HG02943 (cell line): ENCODE measurements around the gene BGN.
A peak's percentile ranks its signal among the peaks of the same experiment; 100 is the strongest.

ENCODE experiments used
- ATAC-seq: cut with Tn5 transposase; IDR thresholded peaks from one replicate; pipeline ENCODE4 v1.9.1; 2021; ENCODE audit warnings: mild to moderate bottlenecking, low read depth, moderate library complexity; ENCODE audit not compliant: unreplicated experiment

The BGN gene

DNA sequence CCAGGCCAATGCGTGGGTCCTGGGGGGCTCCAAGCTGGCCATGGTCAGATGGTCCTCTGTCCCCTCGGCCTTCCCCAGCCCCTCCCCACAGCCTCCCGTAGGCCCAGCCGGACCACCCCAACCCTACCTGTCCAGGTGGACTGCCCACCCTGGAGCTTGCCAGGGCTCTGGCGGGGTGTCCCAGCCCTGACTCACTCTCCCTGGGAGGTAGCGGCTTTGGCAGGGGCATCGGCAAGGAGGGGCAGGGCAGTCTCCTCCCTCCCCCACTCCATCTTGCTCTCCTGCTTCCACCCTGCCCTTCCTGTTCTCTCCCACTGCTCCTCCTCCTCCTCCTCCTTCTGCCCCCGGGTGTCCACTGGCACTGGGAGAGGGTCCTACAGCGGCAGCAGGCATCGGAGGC lies 7.4 kb downstream of the BGN start:
- no peak for ATAC-seq

DNA sequence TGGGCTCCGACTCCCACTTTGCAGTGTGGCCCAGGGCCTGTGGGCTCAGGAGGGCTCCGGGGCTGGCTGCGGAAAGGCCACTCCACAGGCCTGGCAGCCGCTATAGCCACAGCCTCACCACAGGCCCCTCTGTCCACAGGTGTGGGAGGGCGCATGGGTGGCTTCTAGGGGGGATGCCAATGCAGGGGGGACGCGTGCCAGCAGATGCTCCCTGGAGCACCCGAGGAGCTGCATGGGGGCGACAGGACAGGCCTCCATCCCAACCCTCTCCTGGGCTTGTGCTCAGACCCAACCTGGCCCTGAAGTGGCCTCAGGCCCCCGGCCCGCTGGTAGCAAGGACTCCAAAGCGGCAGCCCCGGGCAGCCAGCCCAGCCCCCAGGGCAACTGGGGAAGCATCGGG lies 8.0 kb downstream of the BGN start:
- no peak for ATAC-seq

DNA sequence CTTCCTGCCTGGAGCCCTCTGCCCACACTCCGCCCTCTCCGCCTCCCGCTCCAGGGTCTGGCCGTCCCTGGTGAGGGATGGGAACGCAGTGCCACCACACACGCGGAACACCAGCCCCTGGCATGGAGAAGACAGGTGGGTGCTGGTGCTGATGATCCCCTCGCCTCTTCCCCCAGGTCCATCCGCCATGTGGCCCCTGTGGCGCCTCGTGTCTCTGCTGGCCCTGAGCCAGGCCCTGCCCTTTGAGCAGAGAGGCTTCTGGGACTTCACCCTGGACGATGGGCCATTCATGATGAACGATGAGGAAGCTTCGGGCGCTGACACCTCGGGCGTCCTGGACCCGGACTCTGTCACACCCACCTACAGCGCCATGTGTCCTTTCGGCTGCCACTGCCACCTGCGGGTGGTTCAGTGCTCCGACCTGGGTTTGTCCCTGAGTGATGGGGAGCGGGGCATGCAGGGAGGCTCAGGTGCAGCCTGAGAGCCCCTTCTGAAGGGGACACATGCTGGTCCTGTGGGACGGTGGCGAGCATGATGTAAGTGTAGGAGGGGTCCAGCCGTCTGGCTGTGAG lies 9.8 kb downstream of the BGN start:
- no peak for ATAC-seq

DNA sequence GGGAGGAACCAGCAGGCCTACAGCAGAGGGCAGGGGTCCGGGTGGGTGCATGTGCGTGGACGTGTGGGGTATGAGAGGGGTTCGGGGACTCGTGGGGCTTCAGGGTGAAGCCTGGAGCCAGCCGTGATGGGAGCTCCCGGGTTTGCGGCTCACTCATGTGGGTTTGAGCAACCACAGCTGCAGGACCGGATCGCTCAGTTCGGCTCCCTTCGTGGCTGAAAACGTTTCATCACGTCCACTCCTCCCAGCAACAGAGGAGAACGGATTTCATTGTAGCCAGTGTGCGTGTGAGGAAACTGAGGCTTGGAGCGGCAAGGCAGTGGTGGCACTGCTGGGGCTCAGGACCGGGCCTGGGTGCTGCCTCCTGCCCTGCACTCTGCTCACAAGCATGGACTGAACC lies 10.6 kb downstream of the BGN start:
- ATAC-seq = no peak

DNA sequence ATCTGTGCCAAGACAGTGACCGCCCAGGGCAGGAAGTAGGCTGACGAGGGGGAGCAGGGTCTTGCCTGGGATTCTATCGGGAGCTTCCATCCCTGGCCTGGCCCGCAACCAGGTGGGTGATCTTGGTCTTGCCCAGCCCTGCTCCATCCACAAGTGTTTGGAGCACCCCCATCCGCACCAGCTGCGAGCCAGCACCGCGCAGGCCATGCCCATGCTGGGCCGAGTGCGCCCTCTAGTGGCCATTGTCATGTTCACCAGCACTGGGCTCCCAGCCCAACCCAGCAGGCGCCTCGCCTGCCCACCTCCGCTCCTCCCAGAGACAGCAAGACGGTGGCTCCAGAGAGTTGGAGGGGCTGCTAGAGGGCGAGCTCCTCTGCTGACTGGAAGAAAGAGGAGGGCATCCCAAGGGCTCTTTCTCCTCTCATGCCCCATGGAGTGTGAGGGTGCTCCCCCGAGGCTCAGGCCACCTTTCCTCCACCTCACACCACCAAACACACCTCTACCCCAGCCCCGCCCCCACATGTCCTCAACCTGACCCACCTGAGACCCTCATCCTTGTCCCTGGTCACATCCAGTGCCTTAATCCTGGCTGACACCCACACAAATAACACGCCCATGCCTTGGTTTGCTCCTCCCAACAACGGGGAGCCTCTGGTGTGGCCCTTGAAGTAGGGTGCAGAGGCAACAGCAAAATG lies 12.9 kb downstream of the BGN start:
- peak; percentile 72 for ATAC-seq

DNA sequence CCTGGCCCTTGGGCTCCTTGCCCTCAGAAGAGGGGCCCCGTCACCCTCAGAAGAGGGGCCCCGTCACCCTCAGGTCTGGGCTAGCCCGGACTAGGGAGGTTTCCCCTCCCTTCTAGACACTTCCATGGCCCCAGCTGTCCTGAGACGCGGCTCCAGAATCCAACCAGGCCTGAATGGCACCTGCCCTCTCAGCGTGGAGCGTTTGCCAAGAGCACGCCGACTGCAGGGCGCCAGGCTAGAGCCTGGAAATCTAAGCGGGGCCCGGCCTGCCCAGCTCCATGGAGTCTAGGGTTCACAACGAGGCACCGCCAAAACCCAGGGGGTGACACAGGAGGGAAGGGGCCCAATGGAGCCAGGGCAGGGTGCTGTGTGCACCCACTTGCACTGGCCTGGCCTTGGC lies 14.8 kb downstream of the BGN start:
- no peak for ATAC-seq

DNA sequence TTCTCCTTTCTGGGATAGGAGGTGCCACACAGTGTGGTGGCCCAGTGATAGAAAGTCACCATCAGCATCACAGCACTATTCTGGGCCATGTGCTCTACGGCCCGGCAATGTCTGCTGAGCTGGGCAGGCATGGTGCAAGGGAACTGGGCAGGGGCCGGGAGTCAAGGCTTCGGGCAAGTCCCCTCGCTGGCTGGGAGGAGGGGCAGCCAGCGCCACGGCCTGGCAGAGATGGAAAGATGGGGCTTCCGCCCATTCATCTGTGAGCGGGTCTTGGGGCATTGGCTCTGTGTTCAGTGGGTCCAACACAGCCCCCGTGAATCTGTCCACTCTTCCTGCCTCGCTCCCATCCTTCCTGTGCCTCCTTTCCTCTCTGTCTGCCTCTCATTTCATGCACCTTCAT lies 15.6 kb downstream of the BGN start:
- ATAC-seq = no peak

DNA sequence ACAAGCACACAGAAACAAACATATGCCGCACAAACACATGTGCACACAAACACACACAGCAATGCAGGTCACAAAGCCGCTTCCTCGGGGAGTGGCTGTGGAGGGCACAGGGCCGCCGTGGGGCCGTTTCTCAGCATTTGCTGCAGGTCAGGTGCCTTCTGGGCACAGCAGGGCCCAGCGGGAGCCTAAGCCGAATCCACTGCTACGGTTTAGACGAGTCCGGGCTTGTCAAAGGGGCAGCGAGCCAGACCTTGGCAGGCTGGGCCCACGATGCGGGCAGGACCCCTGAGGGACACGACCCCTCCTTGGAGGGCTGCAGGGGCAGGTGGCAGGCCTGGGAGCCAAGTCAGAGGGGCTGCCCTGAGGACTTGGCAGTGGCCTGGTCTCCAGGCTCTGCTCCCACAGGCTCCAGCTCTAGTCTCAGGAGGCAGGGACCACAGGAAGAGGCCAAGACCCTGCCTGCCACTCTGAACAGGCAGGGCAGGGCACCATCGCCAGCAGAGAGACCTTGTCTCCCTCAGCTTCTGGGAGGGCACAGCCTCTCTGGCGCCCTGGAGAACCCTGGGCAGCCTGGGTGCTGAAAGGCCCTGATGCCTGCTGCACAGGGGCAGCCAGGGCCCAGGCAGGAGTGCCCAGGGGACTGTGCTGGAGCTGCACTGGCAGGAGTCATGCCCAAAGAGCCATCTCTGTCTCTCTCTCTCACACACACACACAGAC lies 17.2 kb downstream of the BGN start:
- ATAC-seq = no peak

DNA sequence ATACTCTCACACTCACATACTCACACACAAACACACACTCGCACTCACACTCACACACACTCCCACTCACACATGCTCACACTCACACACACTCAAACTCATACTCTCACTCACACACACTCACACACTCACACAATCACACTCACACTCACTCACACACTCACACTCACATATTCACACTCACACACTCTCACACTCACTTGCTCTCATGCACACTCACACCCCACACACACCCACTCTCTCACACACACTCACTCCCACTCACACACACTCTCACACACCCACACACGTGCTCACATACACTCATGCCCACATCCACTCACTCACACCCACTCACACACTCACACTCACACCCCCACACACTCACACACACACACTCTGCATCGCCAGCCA lies 17.7 kb downstream of the BGN start:
- no peak for ATAC-seq

DNA sequence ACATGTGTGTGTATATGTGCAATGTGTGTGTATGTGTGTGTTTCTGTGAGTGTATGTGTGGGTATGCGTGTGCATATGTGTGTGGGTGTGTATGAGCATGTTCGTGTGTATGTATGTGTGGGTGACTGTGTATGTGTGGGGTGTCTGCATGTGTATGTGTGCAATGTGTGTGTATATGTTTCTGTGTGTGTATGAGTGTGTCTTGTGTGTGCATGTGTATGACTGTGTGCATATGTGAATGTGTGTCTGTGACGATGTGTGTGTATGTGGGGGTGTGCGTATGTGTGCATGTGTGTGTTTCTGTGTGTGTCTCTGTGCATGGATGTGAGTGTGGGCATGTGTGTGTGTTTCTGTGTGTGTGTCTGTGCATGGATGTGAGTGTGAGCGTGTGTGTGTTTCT lies 18.5 kb downstream of the BGN start:
- no peak for ATAC-seq

DNA sequence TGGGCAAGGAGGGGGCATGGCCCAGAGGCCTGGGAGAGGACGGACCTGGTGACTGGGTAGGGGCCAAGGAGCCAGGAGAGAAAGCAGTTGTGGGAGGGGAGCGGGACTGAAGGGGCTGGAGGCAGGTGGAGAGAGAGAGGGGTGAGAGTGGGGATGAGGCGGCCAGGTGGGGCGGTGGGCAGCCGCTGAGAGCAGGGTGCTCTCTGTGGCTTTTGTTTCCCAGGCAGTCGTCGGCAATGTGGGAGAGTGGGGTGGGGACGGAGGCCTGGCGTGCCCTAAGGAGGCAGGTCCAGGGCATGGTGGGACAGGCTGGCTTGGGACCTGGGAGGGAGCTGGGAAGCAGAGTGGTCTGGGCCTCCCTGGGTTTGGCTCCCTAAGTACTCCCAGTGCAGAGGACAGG lies 19.5 kb downstream of the BGN start:
- no peak for ATAC-seq

DNA sequence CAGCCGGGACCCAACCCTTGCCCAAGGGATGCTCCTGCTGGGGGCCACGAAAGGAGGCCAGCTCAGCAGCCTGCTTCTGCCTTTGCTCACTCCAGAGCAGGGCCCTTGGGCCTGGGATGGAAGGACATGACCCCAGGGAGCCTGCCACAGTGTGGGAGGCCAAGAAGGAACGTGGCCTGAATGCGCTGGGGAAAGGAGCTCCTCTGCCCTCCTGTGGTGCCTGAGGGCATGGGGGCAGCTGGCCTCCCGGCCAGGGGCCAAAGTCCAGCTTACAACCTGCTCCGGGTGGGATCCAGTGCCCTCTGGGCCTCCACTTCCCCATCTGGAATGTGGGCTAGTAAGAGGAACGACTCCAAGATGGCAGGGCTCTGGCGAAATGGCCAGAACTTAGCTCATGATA lies 20.7 kb downstream of the BGN start:
- no peak for ATAC-seq

DNA sequence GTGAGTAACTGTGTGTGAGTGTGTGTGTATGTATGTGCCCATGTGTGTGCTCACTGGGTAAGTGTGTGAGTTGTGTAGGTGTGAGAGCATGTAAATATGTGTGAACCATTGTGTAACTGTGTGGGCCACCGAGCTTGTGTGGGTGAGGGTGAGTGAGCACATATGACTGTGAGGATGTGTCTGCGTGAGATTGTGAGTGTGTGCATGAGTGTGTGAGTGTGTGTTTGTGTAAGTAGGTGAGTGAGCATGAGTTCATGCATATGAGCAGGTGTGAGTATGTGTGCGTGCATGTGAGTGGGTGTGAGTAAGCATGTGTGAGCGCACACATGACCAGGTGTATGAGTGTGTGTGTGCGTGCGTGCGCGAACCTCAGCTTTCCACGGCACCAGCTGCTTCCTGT lies 21.3 kb downstream of the BGN start:
- no peak for ATAC-seq

DNA sequence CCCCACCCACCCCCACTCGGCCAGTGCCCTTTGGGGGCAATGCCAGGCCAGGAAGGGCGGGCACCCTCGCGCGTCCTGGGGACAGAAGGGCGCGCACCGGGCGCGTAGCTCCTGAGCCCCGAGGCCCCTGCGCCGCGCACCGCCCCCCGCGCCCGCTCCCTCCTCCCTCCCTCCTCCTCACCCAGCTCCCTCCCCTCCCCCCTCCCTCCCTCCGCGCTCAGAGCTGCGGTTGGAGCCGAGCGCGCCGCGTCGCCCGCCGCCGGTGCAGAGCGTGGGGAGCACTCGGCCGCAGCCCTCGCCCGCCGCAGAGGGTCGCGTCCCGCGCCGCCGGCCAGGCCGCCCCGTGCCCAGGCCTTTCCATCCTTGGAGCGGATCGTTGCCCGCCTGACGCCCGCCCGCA lies 22.6 kb downstream of the BGN start, which contains the start of gene ATP2B3:
Gene ATP2B3, plus strand, starts transcription at position 220 of the 400 bp plus-strand sequence. CDS start 18,606 bp downstream, outside the sequence.
- no peak for ATAC-seq

DNA sequence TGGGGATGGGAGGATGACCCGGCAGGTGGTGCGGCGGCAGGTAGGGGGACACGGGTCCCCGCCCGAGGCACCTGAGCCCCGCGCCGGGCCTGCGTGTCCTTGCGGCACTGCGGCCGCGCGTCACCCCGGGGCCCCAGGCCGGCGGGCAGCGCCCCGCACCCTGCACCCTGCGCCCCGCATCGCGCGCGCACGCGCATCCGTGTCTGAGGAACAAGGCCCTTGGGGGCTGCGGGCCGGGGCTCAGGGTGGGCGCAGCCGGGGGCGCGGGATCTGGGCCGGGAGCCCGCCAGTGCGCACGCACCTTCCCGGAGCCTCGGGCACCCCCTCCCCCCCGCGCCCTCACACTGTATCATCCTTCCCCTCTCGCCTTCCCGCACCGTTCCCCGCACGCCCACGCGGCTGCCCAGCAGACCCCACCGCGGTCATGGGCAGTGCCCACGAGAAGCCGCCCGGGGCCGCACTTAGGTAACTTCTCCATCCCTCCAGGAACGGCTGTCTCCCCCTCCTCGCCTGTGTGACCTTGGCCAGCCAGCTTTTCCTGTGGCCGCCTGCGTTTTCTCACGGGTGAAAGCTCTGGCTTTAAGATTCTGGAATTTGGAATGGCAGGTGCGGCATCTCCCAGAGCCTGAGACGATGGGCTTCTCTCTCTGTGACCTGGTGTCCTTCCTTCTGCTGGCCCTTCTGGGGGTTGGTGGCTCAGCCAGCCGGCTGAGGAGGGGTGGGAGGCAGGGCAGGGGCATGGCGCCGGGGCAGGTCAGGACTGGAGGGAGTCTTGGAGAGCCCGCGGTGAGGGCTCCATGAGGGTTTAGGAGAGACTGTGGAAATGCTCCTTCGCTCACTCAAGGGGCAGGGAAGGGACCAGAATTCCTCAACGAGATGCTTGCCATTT lies 23.4 kb downstream of the BGN start:
- no peak for ATAC-seq

DNA sequence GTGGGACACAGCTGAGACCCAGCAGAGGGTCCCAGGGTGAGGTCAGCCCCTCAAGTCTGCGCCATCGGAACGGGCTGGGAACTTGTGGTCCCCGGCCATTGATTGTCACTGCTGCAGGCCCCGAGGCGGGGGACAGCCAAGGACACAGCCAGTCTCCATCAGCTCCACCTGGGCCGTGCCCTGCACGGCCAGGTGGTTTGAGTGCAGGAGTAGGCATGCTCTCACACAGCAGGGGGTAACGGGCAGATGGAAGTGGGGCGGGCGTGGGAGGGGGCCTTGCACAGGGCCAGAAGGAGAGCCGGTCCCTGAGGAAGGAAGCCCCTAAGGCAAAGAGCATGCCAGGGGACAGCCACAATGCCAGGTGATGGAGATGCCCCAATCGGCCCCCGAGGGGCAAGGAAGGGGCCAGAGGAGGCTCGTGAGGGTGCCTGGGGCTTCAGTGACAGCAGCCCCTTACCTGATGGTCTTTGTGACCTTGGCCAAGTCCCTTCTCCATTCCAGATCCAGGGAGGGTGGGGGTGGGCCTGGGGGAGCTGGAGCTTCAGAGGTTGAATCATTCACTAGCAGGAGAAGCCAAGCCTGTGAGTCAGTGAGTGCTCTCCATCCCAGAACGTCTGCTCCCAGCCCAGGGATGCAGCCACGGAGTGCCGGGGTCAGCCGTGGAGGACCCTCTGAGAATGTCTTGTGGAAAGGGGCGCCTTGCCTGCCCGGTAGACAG lies 24.9 kb downstream of the BGN start:
- ATAC-seq = no peak

DNA sequence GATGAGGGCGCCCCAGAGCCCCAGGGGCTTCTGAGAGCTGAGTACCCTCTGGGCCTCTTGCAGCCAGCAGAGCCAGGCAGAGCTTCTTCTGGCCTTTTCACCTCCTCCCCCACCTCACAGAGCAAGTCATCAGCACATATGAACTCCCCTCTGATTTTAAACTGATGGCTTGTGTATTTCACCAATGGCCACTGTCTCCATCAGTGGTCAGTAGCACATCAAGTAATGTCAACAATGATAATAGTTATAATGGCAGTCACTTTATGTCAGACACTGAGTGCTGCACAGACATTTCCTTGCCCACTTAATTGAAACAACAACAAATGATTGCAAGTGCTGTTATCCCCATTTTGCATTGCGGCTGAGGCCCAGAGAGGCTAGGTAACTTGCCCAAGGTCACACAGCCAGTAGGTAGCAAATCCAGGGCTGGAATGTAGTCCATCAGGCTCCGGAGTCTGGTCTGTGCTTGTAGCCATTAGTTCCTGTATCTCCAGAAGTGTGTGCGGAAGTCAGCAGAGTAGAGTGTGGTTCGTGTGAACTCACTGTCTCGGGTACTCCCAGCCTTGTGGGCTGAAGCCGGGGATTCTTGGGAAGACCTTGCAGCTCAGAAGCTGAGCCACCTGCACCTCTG lies 25.6 kb downstream of the BGN start:
- ATAC-seq = no peak

DNA sequence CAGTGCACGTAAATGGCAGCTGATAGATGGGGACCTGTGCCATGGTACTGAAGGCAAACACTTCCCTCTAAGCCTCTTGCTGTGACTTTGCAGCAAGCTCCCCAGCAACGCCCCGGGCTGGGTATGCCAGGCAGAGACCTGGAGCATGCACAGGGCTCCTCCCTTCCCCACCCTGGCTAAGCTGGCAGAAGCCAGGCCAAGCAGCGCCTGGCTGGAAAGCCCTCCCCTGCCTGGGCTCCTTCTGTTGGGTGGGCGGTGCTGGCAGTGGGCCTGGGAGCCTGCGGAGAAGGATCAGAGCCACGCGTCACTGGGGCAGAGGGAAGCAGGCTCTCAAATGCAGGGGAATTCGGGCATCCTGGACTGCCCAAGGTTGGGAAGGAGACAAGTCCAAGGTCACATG lies 26.3 kb downstream of the BGN start:
- no peak for ATAC-seq

DNA sequence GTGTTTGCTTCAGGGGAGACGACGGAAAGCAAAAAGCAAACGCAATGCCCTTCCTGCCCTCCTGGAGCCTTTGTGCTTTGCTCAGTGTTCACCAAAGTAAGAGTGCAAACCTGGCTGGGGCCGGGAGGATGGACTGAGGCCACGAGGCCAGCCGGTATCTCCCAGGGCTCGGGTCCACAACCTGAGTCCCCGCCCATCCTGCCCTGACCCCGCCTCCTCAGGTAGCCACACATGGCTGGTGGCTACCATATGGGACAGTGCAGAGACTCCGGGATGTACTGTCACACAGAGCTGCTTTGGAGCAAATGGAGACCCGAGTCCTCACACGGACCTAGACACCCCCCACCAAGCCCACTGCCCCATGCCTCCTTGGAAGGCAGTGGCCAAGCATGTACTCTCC lies 27.5 kb downstream of the BGN start:
- ATAC-seq = no peak

DNA sequence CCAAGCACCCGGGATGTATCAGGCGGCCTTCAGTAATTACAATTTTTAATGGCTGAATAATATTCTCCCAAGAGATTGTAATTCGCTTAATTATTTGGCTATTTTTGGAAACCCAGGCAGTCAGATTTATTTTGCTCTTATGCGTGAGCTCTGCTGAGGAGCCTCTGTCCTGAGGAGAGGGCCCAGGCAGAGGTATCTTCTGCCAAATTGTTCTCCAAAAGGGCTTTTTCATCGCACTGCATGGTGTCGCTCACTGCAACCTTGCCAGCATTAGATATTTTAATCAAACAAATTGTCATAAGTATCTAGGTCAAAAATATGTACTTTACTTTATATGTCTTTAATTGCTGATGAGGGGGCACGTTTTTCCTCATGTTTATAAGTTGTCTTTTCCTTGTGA lies 28.5 kb downstream of the BGN start:
- ATAC-seq = no peak
